T-helper 2 cell treated with Interferon-gamma antibody and Interleukin-4, amounts not matched to agents 5 μg/mL and 100 μg/mL, for 36 hours (primary cell): Measurements from ENCODE around the gene F7.

Source experiments
- DNase-seq: peaks from one replicate; pipeline ENCODE4 v3.0.0; 2021; ENCODE audit warnings: low spot score
- H3K27ac Mint-ChIP-seq: one replicate; pipeline ENCODE4 v1.8.0; 2021; ENCODE audit warnings: mild to moderate bottlenecking, mixed read lengths
- H3K27me3 Mint-ChIP-seq: one replicate; pipeline ENCODE4 v1.8.0; 2021; ENCODE audit warnings: low read depth, mixed read lengths
- H3K36me3 Mint-ChIP-seq: one replicate; pipeline ENCODE4 v1.8.0; 2021; ENCODE audit warnings: low read depth, mixed read lengths
- H3K4me1 Mint-ChIP-seq: one replicate; pipeline ENCODE4 v1.8.0; 2021; ENCODE audit warnings: low read depth, mixed read lengths
- H3K4me3 Mint-ChIP-seq: one replicate; pipeline ENCODE4 v1.8.0; 2022; ENCODE audit warnings: mild to moderate bottlenecking, moderate library complexity, mixed read lengths
- H3K9me3 Mint-ChIP-seq: one replicate; pipeline ENCODE4 v1.8.0; 2021; ENCODE audit warnings: mixed read lengths

F7 gene

DNA sequence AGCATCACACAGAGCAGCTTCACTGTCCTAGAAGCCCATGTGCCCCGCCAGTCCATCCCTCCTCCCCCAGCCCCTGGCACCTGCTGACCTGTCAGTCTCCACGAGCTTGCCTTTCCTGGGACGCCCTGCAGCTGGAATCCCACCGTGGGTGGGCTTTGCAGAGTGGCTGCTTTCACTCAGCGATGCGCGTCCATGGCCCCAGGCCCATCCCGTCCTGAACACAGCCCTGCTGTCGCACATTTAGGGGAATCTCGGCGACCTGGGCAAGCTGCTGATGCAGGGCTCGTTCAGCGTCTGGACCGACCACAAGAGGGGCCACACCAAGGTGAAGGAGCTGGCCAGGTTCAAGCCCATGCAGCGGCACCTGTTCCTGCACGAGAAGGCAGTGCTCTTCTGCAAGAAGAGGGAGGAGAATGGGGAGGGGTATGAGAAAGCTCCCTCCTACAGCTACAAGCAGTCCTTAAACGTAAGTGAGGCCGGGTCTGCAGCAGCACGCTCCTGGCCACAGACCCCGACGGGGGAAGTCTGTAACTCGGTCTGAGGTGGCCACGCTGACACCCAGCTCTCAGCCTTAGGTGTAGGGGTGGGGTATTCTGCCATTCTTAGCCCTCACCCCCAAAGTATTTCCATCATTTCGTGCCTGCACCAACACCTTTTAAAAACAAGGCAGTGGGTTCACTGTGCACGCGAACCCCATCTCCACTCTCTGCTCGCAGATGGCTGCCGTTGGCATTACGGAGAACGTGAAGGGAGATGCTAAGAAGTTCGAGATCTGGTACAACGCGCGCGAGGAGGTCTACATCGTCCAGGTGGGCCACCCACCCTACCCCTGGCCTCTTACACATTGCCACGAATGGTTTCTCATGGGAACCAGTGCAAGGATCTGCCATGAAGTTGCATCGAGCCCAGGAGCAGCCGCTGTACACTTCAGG, 18.3 kb upstream of the F7 start:
- Mint-ChIP-seq H3K27me3 (no peaks in the 10 kb centered on the region), H3K4me1 (no peaks in the 10 kb centered on the region), H3K9me3 (no peaks in the 10 kb centered on the region), H3K27ac (no peak overlapping the region), H3K4me3 (no peak overlapping the region), H3K36me3 (no peaks in the 10 kb centered on the region)
- DNase-seq, result no peak

DNA sequence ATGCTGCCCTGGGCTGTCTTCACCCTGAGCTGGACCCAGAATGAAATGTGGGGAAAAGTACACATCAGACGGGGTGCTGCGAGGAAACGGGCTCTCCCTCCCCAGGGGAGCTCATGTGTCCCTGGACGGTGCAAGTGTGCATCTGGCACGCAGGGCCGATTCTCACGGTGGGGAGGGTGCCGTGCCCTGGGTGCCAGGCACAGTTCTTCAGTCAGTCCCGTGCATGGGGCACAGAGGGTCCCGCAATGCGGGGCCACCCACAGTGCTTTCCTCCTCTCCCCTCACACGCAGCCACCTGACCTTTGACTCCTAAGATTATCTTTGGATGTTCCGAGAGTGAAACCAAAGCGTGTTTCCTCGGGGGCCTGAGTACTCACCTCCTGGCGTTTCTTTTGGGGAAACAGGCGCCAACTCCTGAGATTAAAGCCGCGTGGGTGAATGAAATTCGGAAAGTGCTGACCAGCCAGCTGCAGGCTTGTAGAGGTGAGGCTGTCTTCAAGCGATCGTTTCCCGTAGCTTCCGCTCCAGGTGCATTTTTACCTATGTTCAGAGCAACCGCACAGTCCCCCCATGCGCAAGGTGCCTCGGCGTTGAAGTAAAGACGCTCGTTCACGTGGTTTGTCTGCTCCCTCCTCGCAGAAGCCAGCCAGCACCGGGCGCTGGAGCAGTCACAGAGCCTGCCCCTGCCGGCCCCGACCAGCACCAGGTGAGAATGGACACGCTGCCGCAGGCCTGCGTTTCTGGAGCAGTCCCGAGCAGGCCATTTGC, 17.5 kb upstream of the F7 start:
- no peaks in the 10 kb centered on the region for H3K9me3 Mint-ChIP-seq
- DNase-seq, result no peak
- no peaks in the 10 kb centered on the region for H3K4me1 Mint-ChIP-seq
- H3K27ac Mint-ChIP-seq, result no peak overlapping the region
- no peaks in the 10 kb centered on the region for H3K27me3 Mint-ChIP-seq
- H3K36me3 Mint-ChIP-seq, result no peaks in the 10 kb centered on the region
- H3K4me3 Mint-ChIP-seq, result no peak overlapping the region

DNA sequence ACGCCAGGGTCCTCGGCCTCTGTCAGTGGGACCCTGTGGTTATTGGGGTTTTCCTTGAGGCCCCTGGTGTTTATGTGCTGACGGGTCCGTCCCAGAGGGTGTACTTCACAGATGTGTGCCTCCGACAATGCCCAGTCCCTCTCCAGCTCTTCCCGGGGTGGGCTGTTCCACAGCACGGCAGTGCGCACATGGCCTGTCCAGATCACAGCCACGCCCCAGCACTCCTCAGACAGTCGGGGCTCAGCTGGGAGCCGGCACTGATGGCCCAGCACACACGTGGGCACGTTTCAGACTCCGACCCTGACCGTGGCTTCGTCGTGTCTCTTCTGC, 16.9 kb upstream of the F7 start:
- DNase-seq, result no peak
- no peak overlapping the region for H3K27ac Mint-ChIP-seq
- H3K36me3 Mint-ChIP-seq, result no peaks in the 10 kb centered on the region
- no peak overlapping the region for H3K4me3 Mint-ChIP-seq
- H3K4me1 Mint-ChIP-seq, result no peaks in the 10 kb centered on the region
- H3K27me3 Mint-ChIP-seq, result no peaks in the 10 kb centered on the region
- no peaks in the 10 kb centered on the region for H3K9me3 Mint-ChIP-seq

DNA sequence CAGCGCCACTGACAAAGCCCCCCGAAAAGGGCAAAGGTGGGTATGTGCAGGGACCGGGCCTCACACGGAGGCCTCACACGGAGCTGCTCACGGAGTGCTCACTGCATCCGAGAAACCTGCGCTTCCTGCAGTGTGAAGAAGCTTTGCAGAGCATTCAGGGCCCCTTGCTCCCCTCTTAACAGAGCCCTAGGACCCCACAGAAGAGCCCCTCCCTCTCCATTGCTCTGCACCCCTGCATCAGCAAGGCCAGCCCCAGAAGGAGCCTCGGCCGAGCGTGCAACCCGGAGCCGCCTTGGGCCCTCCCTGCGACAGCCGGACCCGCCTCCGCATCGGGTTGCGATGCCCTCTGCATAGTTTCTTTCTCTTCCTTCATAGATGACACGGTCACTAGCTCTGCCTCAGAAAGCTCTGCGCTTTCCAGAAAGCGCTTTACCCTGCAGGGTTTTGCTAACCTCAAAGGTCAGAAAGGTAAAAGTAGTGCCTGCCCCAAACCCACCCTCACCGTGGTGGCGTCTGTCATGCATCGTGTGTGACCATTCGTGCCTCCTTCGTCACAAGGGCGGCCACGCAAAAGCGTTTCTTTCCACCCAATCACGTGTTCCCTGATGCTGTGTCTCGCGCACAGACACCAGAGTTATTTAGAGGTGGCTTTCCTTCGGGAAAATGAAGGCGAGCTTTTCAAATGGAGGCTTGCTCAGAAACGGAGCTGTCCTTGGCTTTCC, 15.7 kb upstream of the F7 start:
- no peak overlapping the region for H3K4me3 Mint-ChIP-seq
- H3K36me3 Mint-ChIP-seq, result no peaks in the 10 kb centered on the region
- no peak for DNase-seq
- H3K27me3 Mint-ChIP-seq, result no peaks in the 10 kb centered on the region
- H3K27ac Mint-ChIP-seq, result no peak overlapping the region
- H3K9me3 Mint-ChIP-seq, result no peaks in the 10 kb centered on the region
- no peaks in the 10 kb centered on the region for H3K4me1 Mint-ChIP-seq

DNA sequence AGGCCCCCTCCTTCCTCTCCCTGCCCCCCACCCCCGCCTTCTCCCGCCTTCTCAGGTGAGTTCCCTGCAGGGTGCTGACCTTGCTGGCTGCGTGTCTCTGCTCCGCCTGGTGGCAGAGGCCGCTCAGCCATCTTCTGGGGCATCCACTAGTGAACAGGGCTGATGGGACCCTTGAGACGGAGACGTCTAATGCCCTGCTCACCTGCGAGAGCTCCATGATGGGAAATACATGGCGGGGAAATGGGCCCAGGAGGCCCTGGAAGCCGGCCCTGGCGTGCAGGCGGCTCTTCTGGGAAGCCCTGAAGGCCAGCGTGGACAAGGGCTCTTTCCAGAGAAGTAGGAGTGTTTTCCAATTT, 15.2 kb upstream of the F7 start:
- H3K27ac Mint-ChIP-seq, result no peak overlapping the region
- H3K27me3 Mint-ChIP-seq, result no peaks in the 10 kb centered on the region
- no peak overlapping the region for H3K4me3 Mint-ChIP-seq
- no peaks in the 10 kb centered on the region for H3K4me1 Mint-ChIP-seq
- no peaks in the 10 kb centered on the region for H3K36me3 Mint-ChIP-seq
- no peaks in the 10 kb centered on the region for H3K9me3 Mint-ChIP-seq
- DNase-seq, result no peak

DNA sequence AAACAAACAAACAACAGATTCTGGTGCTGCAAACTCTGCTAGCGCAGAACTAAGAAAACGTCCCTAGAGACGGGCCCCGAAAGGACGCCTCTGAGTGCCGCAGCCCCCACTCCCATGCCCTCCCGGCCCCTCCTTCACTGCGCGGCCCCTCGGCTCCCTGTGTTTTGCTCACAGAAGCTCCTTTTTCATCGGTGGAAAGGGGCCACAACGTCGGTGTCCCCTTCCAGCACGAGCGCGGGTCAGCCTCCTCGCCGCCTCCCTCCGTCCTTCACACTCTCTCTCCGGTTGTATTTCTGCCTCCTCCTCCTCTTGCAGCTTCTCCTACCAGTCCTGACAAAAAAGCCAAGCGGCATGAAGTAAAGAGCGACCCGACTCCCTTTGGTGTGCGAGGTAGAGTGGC, 14.8 kb upstream of the F7 start:
- DNase-seq, result no peak
- Mint-ChIP-seq H3K27me3 (no peaks in the 10 kb centered on the region), H3K4me1 (no peaks in the 10 kb centered on the region), H3K9me3 (no peaks in the 10 kb centered on the region), H3K4me3 (no peak overlapping the region), H3K27ac (no peak overlapping the region), H3K36me3 (no peaks in the 10 kb centered on the region)

DNA sequence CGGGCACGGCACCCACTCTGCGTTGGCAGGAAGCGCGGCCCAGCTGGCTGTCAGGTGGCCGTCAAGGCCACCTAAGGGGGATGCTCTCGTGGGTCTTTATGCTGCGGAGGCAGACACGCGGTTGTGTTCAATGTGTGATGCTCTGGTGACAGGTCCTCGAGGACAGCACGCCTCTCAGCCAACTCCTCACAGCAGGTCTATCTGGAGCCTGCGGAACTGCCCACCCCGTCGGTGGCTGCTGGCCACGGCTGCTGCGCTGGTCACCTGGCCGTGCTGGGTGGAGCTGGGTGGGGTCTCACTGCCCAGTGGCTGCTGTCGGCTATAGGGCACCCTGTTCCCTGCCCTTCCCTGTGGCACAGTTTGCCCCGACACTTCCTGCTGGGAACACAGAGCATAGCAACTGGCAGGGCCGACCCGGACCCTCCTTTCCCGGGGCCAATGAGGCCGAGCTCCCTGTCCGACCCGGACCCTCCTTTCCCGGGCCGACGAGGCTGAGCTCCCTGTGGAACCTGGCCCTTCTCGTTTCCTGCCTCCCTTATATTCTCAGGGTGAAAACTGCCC, 14.3 kb upstream of the F7 start:
- H3K36me3 Mint-ChIP-seq, result no peaks in the 10 kb centered on the region
- DNase-seq, result no peak
- H3K27ac Mint-ChIP-seq, result no peak overlapping the region
- no peaks in the 10 kb centered on the region for H3K27me3 Mint-ChIP-seq
- no peaks in the 10 kb centered on the region for H3K9me3 Mint-ChIP-seq
- H3K4me3 Mint-ChIP-seq, result no peak overlapping the region
- H3K4me1 Mint-ChIP-seq, result no peaks in the 10 kb centered on the region

DNA sequence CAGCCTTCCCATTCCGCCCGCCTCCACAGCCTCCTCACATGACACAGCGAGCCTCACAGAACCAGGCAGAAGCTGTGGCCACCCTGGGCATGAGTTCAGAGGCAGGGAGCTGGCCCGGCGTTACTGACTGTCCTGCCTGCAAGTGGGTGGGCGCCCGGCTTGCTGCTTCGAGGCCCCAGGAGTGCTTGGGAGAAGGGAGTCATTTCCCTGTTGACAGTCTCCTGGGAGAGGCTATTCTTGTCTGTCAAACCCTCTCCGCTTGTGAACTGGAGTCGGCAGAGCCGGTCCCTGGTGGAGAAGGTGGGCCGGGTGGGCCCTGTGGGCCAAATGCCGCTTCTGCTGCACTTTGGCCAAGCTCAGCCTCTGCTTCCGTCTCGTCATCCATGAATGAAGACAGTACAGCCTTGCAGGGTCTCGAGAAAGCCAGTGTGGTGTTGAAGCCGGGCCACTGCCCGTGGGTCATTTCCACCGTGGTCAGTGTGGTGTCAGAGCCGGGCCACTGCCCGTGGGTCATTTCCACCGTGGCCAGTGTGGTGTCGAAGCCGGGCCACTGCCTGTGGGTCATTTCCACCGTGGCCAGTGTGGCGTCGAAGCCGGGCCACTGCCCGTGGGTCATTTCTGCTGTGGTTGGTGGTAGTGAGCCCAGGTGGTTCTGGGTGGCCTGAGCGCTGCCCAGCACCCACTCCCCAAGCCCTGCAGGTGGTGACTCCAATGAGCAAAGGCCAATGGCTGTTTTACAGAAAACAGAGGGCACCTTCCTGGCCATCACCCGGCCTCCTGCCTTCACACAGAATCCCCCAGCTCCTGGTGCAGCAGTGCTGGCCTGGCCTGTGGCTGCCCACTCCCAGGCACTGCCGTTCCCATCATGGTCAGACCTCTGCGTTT, 13.5 kb upstream of the F7 start:
- Mint-ChIP-seq H3K36me3 (no peaks in the 10 kb centered on the region), H3K27me3 (no peaks in the 10 kb centered on the region), H3K9me3 (no peaks in the 10 kb centered on the region), H3K4me3 (no peak overlapping the region), H3K27ac (no peak overlapping the region), H3K4me1 (no peaks in the 10 kb centered on the region)
- DNase-seq, result no peak

DNA sequence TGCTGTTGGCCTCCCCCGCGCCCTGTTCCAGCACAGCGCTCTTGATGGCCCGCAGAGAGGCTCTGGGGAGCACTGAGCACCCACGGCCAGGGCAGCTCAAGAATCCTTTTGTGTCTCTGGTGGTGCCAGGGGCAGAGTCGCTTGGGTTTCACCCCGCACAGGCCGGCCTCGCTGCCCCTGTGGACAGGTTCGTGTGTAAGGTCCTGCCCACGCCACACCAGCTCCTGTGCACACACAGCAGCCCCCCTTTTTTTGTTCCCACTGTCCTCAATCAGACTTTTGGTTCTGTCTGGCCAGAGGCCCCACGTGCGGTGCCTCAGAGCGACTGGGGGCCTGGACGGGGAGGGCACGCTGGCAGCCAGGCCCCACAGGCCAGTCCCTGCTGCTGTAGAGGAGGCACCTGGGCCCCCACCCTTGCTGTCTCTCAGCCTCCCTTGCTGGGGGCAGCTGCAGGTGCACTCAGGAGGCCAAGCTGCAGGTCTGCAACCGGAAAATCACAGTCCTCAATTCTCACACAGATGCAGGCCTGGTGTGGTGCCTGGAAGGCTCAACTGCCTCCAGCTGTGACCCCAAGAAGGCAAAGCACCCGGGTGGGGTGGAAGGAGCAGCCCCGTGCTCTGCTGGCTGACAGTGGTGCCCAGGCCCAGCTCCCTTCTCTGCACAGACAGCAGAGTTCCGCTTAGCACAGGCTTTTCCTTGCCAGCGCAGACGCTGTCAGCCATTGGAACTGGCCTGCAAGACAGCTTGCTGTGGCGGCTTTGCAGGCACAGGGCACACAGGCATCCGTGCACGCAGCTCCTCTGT, 12.6 kb upstream of the F7 start:
- DNase-seq, result no peak
- Mint-ChIP-seq H3K27me3 (no peaks in the 10 kb centered on the region), H3K4me3 (no peak overlapping the region), H3K9me3 (no peaks in the 10 kb centered on the region), H3K4me1 (no peaks in the 10 kb centered on the region), H3K27ac (no peak overlapping the region), H3K36me3 (no peaks in the 10 kb centered on the region)

DNA sequence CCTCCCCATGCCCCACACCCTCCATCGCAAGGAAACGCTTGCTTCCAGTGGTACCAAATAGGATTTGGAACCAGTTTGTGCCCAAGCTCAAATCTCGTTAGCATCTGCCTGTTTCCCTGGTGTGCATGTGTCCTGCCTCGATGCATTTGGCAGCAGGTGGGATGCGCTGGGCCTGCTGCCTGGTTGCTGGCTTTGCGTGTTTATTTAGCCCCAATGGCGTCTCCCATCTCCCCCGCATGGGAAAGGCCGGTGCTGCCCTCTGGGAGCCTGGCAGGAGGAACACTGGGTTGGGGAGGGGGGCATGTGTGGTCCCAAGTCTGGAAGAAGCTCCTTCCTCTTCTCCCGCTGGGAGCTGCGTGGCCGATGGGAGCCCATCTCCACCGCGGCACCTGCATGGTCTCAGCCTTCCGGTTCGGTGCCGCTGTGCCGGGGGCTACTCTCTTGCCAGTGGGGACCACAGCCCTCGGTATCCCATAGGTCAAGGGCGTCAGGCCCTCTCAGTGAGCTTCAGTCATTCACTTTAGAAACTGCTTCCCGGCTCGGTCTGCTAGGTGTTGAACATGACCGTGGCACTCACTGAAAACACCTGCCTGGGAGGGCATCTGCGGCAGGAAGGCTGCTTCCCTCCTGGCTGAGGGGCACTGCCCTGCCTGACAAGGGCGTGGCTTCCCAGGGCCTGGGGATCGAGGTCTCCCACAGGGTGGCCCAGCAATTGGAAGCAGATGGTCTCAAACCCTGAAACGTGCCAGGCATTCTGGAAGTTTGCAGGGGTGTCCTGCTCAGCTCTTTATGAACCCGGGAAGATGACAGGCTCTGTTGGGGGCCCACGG, 11.8 kb upstream of the F7 start:
- Mint-ChIP-seq H3K27me3 (no peaks in the 10 kb centered on the region), H3K4me3 (no peak overlapping the region)

DNA sequence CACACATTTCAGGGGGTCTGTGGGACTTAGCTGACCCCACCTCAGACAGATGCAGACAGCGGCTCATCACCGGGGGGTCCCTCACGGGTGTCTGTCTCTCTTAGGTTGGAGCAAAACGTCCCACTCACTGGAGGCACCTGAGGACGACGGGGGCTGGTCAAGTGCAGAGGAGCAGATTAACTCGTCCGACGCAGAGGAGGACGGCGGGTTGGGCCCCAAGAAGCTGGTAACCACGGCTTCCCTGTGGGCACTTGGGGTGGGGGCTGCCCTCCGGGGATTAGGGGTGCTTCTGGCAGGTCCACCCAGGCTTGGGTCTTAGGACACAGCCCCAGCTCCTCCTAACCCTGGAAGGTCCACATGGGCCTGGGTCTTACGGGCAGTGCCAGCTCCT, 11.2 kb upstream of the F7 start:
- Mint-ChIP-seq H3K4me1 (no peaks in the 10 kb centered on the region), H3K27me3 (no peaks in the 10 kb centered on the region), H3K9me3 (no peaks in the 10 kb centered on the region), H3K36me3 (no peaks in the 10 kb centered on the region), H3K4me3 (no peak overlapping the region), H3K27ac (no peak overlapping the region)
- no peak for DNase-seq

More for the DNA sequence above, 11.8 kb upstream of the F7 start:
- no peaks in the 10 kb centered on the region for H3K9me3 Mint-ChIP-seq
- H3K36me3 Mint-ChIP-seq, result no peaks in the 10 kb centered on the region
- no peaks in the 10 kb centered on the region for H3K4me1 Mint-ChIP-seq
- no peak overlapping the region for H3K27ac Mint-ChIP-seq
- DNase-seq, result no peak
